Astrocyte (in vitro differentiated cells and primary cell): ENCODE data around the gene PCSK7.

Experiments
- EZH2 ChIP-seq: IDR thresholded peaks from 2 replicates; pipeline ENCODE4 v1.6.1; 2012; ENCODE audit warnings: mild to moderate bottlenecking, low read length, inconsistent platforms; ENCODE audit not compliant: insufficient read depth
- TF ChIP-seq, protein P1 (sequence below): IDR thresholded peaks from 2 replicates; pipeline ENCODE4 v1.5.1; 2011; ENCODE audit warnings: low read depth, mild to moderate bottlenecking, inconsistent platforms, low read length, moderate library complexity; ENCODE audit not compliant: insufficient read depth

GRCh38 chr11:117169736-117170135 lies 62.1 kb downstream of the PCSK7 start:
- TF ChIP-seq, protein P1, sequence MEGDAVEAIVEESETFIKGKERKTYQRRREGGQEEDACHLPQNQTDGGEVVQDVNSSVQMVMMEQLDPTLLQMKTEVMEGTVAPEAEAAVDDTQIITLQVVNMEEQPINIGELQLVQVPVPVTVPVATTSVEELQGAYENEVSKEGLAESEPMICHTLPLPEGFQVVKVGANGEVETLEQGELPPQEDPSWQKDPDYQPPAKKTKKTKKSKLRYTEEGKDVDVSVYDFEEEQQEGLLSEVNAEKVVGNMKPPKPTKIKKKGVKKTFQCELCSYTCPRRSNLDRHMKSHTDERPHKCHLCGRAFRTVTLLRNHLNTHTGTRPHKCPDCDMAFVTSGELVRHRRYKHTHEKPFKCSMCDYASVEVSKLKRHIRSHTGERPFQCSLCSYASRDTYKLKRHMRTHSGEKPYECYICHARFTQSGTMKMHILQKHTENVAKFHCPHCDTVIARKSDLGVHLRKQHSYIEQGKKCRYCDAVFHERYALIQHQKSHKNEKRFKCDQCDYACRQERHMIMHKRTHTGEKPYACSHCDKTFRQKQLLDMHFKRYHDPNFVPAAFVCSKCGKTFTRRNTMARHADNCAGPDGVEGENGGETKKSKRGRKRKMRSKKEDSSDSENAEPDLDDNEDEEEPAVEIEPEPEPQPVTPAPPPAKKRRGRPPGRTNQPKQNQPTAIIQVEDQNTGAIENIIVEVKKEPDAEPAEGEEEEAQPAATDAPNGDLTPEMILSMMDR, result no peak
- TF ChIP-seq EZH2, result no peak
